AG04449 (cell line): ENCODE data around the gene MBD2.

Experiments
- CTCF ChIA-PET: fragments of 350-600 bp; formaldehyde crosslinking; extraction: SDS; loops from one replicate; lab custom pipeline; 2021; ENCODE audit warnings: antibody characterized with exemption; lab: Yijun Ruan, JAX
- POLR2A ChIA-PET: fragments of 400-600, 350-600 bp; formaldehyde crosslinking; extraction: SDS; loops from one replicate; lab custom pipeline; 2020; ENCODE audit warnings: antibody characterized with exemption, inconsistent platforms; lab: Yijun Ruan, JAX
- DNase-seq: peaks from one replicate; pipeline ENCODE4 v3.0.0-alpha.2; 2010; ENCODE audit warnings: low read depth, low spot score
- H3K4me3 ChIP-seq: 2 replicates; pipeline ENCODE4 v1.5.1; 2011; ENCODE audit warnings: low read depth, mild to moderate bottlenecking, control low read depth, low read length
- CTCF ChIP-seq: IDR thresholded peaks from one replicate; pipeline ENCODE4 v1.5.1; 2011; ENCODE audit warnings: mild to moderate bottlenecking, moderate library complexity, low read length, control low read depth, inconsistent platforms; ENCODE audit not compliant: insufficient read depth; ENCODE audit errors: missing control alignments

Gene MBD2

DNA sequence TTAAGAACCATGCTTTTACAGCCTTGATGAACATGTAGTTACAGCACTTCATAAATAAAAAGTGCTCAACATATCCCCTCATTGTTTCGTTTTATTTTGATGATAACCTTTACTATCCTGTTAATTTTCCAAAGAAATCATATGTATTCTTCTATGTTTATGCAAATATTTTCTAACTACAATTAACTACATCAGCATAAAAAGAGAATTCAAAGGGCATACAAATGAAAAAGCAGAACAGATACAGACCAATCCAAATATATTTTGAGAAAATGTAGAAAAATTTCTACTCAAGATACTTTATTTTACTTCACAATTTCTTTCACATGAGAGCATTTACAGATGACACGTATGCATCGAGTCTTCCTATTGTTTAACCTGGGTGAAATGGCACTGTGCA lies 69.1 kb downstream of the MBD2 start:
- no peak for DNase-seq
- ChIA-PET POLR2A (no interaction called here), CTCF (no interaction called here)
- TF ChIP-seq CTCF = no peak
- H3K4me3 ChIP-seq = no peak overlapping the region

DNA sequence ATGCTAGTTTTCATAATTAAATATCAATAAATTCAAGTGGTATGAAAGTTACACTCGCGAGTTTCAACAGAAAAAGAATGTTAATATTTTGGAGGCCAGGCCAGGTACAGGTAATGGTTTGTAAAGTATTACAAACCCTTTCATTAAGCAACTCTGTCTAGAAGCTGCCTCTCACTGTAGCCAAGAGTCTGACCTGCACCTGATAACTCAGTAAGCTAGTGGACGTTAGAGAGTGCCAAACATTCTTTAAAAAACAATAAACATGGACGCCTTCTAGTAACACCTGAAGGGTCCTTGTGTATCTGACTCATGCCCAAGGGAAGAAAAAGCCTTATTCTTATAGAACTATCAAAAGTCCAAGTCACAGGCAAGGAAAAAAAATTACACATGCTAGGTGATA lies 70.2 kb downstream of the MBD2 start:
- CTCF ChIA-PET = no interaction called here
- DNase-seq = no peak
- POLR2A ChIA-PET = no interaction called here
- H3K4me3 ChIP-seq = no peak overlapping the region
- TF ChIP-seq CTCF = no peak

- H3K4me3 ChIP-seq = no peak overlapping the region
- no peak for TF ChIP-seq CTCF
- ChIA-PET CTCF (interaction anchor here (0.8 kb wide), 1 partner anchor 10 kb away, joined by 3 read pairs; no protein-coding TSS in a partner anchor), POLR2A (interaction anchor here (0.6 kb wide), 1 partner anchor 58 kb away, joined by 3 read pairs; no protein-coding TSS in a partner anchor)
- DNase-seq = no peak
Measured at GRCh38 chr18:54151376-54151775, 73.1 kb downstream of the MBD2 start.

DNA sequence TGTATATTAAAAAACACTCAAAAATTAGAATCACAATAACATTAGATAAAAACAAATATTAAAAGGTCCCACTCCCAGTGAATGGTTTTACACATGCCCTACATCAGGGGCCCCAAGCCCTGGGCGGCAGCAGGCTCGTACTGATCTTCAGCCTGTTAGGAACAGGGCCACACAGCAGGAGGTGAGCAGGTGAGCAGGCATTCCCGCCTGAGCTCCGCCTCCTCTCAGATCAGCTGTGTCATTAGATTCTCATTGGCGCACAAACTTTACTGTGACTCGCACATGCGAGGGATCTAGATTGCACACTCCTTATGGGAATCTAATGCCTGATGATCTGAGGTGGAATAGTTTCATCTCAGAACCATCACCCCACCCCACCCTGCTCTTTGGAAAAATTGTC lies 74.2 kb downstream of the MBD2 start:
- TF ChIP-seq CTCF = no peak
- DNase-seq = no peak
- CTCF ChIA-PET = interaction anchor here (1.7 kb wide), 1 partner anchor 120 kb away, joined by 4 read pairs; no protein-coding TSS in a partner anchor
- POLR2A ChIA-PET = no interaction called here
- no peak overlapping the region for H3K4me3 ChIP-seq

GRCh38 chr18:54149078-54149697 lies 75.3 kb downstream of the MBD2 start:
- ChIA-PET CTCF (interaction anchor here (1.7 kb wide), 1 partner anchor 121 kb away, joined by 4 read pairs; no protein-coding TSS in a partner anchor), POLR2A (no interaction called here)
- peak; percentile 80 for DNase-seq
- no peak overlapping the region; the same call in 1 of the 2 replicates for H3K4me3 ChIP-seq
- TF ChIP-seq CTCF = no peak

DNA sequence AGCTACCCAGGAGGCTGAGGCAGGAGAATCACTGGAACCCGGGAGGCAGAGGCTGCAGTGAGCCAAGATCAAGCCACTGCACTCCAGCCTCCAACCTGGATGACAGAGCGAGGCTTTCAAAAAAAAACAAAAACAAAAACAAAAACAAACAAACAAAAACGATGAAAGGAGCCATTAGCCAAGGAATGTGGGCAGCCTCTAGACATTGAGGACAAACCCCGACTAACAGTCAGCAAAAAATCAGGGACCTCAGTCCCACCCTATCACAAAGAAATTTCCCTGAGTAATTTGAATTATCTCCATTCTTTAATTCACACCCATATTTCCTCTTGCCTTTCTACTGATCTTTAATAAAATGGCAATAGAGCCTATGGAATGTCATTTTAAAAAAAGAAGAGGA lies 75.8 kb downstream of the MBD2 start:
- ChIA-PET CTCF (interaction anchor here (1.7 kb wide), 2 partner anchors 29 to 122 kb away, joined by 4 to 6 read pairs; no protein-coding TSS in a partner anchor), POLR2A (no interaction called here)
- DNase-seq = no peak
- TF ChIP-seq CTCF = no peak
- no peak overlapping the region for H3K4me3 ChIP-seq
